HepG2 (cell line): ENCODE results near the gene PRR19. TPM values are rescaled to one million over a fixed set of nuclear protein-coding genes. Genes with fewer than 3 reads are reported as not detected.

Source experiments
- BRD4 ChIP-seq: sonication (generic); formaldehyde crosslinking; IDR thresholded peaks from 2 replicates; pipeline ENCODE4 v1.4.0; 2020; ENCODE audit warnings: missing genetic modification reagents
- CBX5 ChIP-seq: sonication (generic); formaldehyde crosslinking; IDR thresholded peaks from 2 replicates; pipeline ENCODE4 v1.4.0; 2020; ENCODE audit warnings: missing genetic modification reagents, borderline replicate concordance
- FIP1L1 ChIP-seq: fragments of 200-400 bp; formaldehyde crosslinking; IDR thresholded peaks from 2 replicates; pipeline ENCODE4 v1.6.1; 2018; ENCODE audit warnings: low read depth, mild to moderate bottlenecking, low read length, moderate library complexity, borderline replicate concordance; ENCODE audit not compliant: insufficient read depth
- HIVEP1 ChIP-seq: sonication (generic); formaldehyde crosslinking; IDR thresholded peaks from 2 replicates; pipeline ENCODE4 v1.4.0; 2020; ENCODE audit warnings: mild to moderate bottlenecking, missing genetic modification reagents
- MAZ ChIP-seq, 2 experiments: sonication (generic) in 1 of 2; formaldehyde crosslinking in 1 of 2; IDR thresholded peaks; 2 replicates each; pipeline versions ENCODE4 v1.5.0 to v1.6.1; 2012 to 2020; ENCODE audit warnings: low read depth in 2 of 2, mild to moderate bottlenecking in 2 of 2, borderline replicate concordance in 1 of 2, improper control_type of control experiment in 1 of 2, low read length in 1 of 2, missing genetic modification reagents in 1 of 2, moderate library complexity in 1 of 2
- NCOA5 ChIP-seq: sonication (generic); formaldehyde crosslinking; IDR thresholded peaks from 2 replicates; pipeline ENCODE4 v1.4.0; 2020; ENCODE audit warnings: missing genetic modification reagents
- NFE2 ChIP-seq: sonication (generic); formaldehyde crosslinking; IDR thresholded peaks from 2 replicates; pipeline ENCODE4 v1.4.0; 2020; ENCODE audit warnings: missing genetic modification reagents
- RAD21 ChIP-seq: fragments of 450-650 bp; formaldehyde crosslinking; IDR thresholded peaks from 2 replicates; pipeline ENCODE4 v1.5.0; 2020; ENCODE audit warnings: mild to moderate bottlenecking
- RBFOX2 ChIP-seq: fragments of 200-400 bp; formaldehyde crosslinking; IDR thresholded peaks from 2 replicates; pipeline ENCODE4 v1.6.1; 2017; ENCODE audit warnings: low read depth, mild to moderate bottlenecking, low read length
- SP1 ChIP-seq, 2 experiments: fragments of 450-650 bp in 1 of 2; sonication (generic) in 1 of 2; formaldehyde crosslinking in 1 of 2; IDR thresholded peaks; 2 replicates each; pipeline versions ENCODE4 v1.4.0 to v1.6.1; 2016 to 2020; ENCODE audit warnings: missing genetic modification reagents in 1 of 2
- SYNCRIP ChIP-seq: fragments of 200-400 bp; formaldehyde crosslinking; IDR thresholded peaks from 2 replicates; pipeline ENCODE4 v1.6.1; 2018; ENCODE audit warnings: mild to moderate bottlenecking, low read depth, low read length; ENCODE audit not compliant: insufficient read depth
- TP53 ChIP-seq: sonication (generic); formaldehyde crosslinking; conservative IDR thresholded peaks from 2 replicates; pipeline ENCODE4 v1.4.0; 2020; ENCODE audit warnings: missing genetic modification reagents
- ZBTB42 ChIP-seq: sonication (generic); formaldehyde crosslinking; IDR thresholded peaks from 2 replicates; pipeline ENCODE4 v1.5.0; 2020; ENCODE audit warnings: mild to moderate bottlenecking, missing genetic modification reagents
- ZBTB8A ChIP-seq: sonication (generic); formaldehyde crosslinking; IDR thresholded peaks from 2 replicates; pipeline ENCODE4 v1.4.0; 2020; ENCODE audit warnings: mild to moderate bottlenecking, low read depth, missing genetic modification reagents, borderline replicate concordance
- ZNF350 ChIP-seq: sonication (generic); formaldehyde crosslinking; IDR thresholded peaks from 2 replicates; pipeline ENCODE4 v1.4.0; 2020; ENCODE audit warnings: mild to moderate bottlenecking, low read depth, missing genetic modification reagents, borderline replicate concordance
- ZNF766 ChIP-seq: sonication (generic); formaldehyde crosslinking; IDR thresholded peaks from 2 replicates; pipeline ENCODE4 v1.5.0; 2020; ENCODE audit warnings: missing genetic modification reagents, borderline replicate concordance
- ZNF772 ChIP-seq: sonication (generic); formaldehyde crosslinking; IDR thresholded peaks from 2 replicates; pipeline ENCODE4 v1.5.0; 2020; ENCODE audit warnings: mild to moderate bottlenecking, missing genetic modification reagents
- polyA plus RNA-seq, 8 experiments: library from polyadenylated mRNA; depleted of rRNA in 3 of 8; stranded (reverse) in 7 of 8; unstranded in 1 of 8; fragments of >200 nt; fragmentation: Illumina TruSeq in 4 of 8; extraction: Trizol in 4 of 8; gene quantifications; 2 replicates each; pipeline versions ENCODE4 v1.2.1 to v1.2.3, GENCODE V29; 2011 to 2016; ENCODE audit warnings: low read depth in 4 of 8, missing spikeins in 1 of 8, mixed read lengths in 1 of 8; ENCODE audit not compliant: insufficient read depth in 1 of 8
- total RNA-seq, 5 experiments: library from RNA; depleted of rRNA; stranded (reverse); fragments of >200 nt; fragmentation: Illumina TruSeq; extraction: Trizol; gene quantifications; 2 replicates each; pipeline ENCODE4 v1.2.3, GENCODE V29; 2016; ENCODE audit warnings: low read depth in 1 of 5
- TF ChIP-seq, protein P1 (sequence below): sonication (generic); formaldehyde crosslinking; IDR thresholded peaks from 2 replicates; pipeline ENCODE4 v1.5.0; 2020; ENCODE audit warnings: missing genetic modification reagents, mild to moderate bottlenecking, borderline replicate concordance
- TF ChIP-seq, protein P2 (sequence below): IDR thresholded peaks from 2 replicates; pipeline ENCODE4 v1.6.1; 2012; ENCODE audit warnings: inconsistent platforms
- TF ChIP-seq, protein P3 (sequence below): sonication (generic); formaldehyde crosslinking; IDR thresholded peaks from 2 replicates; pipeline ENCODE4; 2020; ENCODE audit warnings: missing genetic modification reagents, mild to moderate bottlenecking, borderline replicate concordance
- TF ChIP-seq, protein P4 (sequence below): IDR thresholded peaks from 2 replicates; pipeline ENCODE4 v1.6.1; 2012; ENCODE audit warnings: low read depth, low read length, improper control_type of control experiment
- TF ChIP-seq, protein P5 (sequence below): sonication (generic); formaldehyde crosslinking; IDR thresholded peaks from 2 replicates; pipeline ENCODE4 v1.8.0; 2022; ENCODE audit warnings: low read depth, missing genetic modification reagents
- TF ChIP-seq, protein P6 (sequence below): sonication (generic); formaldehyde crosslinking; IDR thresholded peaks from 2 replicates; pipeline ENCODE4 v1.8.0; 2022; ENCODE audit warnings: mild to moderate bottlenecking, missing genetic modification reagents, moderate library complexity

The PRR19 gene
- total and polyA plus RNA-seq, 2 of the 13 experiments (the other 11 are each of a cell fraction or from before 2014, with no cell fraction given): 0.21 to 0.33 TPM

DNA sequence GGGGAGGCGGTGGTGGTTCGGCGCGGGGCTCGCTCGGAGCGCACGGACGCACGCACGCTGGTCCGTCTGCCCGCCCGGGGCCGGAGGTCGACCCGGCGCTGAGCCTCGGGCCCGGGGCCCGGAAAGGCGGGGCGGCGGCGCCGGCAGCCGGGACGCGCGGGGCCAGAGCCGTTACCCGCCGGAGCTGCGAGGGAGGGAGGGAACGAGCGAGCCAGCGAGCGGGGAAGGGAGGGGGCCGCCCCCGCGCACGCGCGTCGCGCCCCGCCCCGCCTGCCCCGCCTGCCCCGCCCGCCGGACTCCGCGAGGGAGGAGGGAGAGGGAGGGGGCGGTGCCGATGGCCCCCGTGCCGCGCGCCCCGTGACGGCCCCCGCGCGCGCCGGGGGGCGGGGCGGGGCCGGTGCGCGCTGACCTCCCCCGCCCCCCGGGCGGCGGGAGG is 17.8 kb upstream of the PRR19 start (continued):
- TF ChIP-seq, protein P1, sequence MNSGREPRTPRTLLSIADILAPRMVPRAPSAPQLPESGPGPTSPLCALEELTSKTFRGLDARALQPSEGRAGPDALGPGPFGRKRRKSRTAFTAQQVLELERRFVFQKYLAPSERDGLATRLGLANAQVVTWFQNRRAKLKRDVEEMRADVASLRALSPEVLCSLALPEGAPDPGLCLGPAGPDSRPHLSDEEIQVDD (CRISPR knock-in tag): no peak
- TF ChIP-seq BRD4 (CRISPR knock-in tag) (no peak), ZNF766 (CRISPR knock-in tag) (no peak), RBFOX2 (peak; percentile 84), NFE2 (CRISPR knock-in tag) (no peak), ZBTB42 (CRISPR knock-in tag) (no peak), NCOA5 (CRISPR knock-in tag) (no peak), CBX5 (CRISPR knock-in tag) (no peak), ZNF350 (CRISPR knock-in tag) (no peak), SYNCRIP (no peak), FIP1L1 (no peak), SP1 (IDR thresholded peaks at IDR 0.05) (no peak), SP1 (CRISPR knock-in tag; IDR thresholded peaks at IDR 0.05) (peak; percentile 31; the same call in 1 of the 2 replicates), TP53 (no peak), HIVEP1 (CRISPR knock-in tag) (no peak), MAZ (IDR thresholded peaks at IDR 0.05; ENCODE audit: borderline replicate concordance, low read depth, low read length) (peak; percentile 78; the same call in 1 of the 2 replicates), MAZ (CRISPR knock-in tag; IDR thresholded peaks at IDR 0.05; ENCODE audit: low read depth) (peak; percentile 48; the same call in 1 of the 2 replicates), ZBTB8A (CRISPR knock-in tag) (no peak), RAD21 (0 out of 2 replicates have a peak, but pooled peaks have one; percentile 15), ZNF772 (no peak)
- TF ChIP-seq, protein P2, sequence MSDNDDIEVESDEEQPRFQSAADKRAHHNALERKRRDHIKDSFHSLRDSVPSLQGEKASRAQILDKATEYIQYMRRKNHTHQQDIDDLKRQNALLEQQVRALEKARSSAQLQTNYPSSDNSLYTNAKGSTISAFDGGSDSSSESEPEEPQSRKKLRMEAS: peak; percentile 41
- TF ChIP-seq, protein P3, sequence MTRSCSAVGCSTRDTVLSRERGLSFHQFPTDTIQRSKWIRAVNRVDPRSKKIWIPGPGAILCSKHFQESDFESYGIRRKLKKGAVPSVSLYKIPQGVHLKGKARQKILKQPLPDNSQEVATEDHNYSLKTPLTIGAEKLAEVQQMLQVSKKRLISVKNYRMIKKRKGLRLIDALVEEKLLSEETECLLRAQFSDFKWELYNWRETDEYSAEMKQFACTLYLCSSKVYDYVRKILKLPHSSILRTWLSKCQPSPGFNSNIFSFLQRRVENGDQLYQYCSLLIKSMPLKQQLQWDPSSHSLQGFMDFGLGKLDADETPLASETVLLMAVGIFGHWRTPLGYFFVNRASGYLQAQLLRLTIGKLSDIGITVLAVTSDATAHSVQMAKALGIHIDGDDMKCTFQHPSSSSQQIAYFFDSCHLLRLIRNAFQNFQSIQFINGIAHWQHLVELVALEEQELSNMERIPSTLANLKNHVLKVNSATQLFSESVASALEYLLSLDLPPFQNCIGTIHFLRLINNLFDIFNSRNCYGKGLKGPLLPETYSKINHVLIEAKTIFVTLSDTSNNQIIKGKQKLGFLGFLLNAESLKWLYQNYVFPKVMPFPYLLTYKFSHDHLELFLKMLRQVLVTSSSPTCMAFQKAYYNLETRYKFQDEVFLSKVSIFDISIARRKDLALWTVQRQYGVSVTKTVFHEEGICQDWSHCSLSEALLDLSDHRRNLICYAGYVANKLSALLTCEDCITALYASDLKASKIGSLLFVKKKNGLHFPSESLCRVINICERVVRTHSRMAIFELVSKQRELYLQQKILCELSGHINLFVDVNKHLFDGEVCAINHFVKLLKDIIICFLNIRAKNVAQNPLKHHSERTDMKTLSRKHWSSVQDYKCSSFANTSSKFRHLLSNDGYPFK (CRISPR knock-in tag): no peak
- TF ChIP-seq, protein P4, sequence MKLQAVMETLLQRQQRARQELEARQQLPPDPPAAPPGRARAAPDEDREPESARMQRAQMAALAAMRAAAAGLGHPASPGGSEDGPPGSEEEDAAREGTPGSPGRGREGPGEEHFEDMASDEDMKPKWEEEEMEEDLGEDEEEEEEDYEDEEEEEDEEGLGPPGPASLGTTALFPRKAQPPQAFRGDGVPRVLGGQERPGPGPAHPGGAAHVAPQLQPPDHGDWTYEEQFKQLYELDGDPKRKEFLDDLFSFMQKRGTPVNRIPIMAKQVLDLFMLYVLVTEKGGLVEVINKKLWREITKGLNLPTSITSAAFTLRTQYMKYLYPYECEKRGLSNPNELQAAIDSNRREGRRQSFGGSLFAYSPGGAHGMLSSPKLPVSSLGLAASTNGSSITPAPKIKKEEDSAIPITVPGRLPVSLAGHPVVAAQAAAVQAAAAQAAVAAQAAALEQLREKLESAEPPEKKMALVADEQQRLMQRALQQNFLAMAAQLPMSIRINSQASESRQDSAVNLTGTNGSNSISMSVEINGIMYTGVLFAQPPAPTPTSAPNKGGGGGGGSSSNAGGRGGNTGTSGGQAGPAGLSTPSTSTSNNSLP: no peak
- TF ChIP-seq, protein P5, sequence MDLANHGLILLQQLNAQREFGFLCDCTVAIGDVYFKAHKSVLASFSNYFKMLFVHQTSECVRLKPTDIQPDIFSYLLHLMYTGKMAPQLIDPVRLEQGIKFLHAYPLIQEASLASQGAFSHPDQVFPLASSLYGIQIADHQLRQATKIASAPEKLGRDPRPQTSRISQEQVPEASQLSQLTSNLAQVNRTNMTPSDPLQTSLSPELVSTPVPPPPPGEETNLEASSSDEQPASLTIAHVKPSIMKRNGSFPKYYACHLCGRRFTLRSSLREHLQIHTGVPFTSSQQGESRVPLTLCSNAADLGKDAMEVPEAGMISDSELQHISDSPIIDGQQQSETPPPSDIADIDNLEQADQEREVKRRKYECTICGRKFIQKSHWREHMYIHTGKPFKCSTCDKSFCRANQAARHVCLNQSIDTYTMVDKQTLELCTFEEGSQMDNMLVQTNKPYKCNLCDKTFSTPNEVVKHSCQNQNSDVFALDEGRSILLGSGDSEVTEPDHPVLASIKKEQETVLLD (CRISPR knock-in tag): peak; percentile 87
- TF ChIP-seq, protein P6, sequence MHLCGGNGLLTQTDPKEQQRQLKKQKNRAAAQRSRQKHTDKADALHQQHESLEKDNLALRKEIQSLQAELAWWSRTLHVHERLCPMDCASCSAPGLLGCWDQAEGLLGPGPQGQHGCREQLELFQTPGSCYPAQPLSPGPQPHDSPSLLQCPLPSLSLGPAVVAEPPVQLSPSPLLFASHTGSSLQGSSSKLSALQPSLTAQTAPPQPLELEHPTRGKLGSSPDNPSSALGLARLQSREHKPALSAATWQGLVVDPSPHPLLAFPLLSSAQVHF (CRISPR knock-in tag): no peak
